Upper lobe of left lung (tissue), 4 donors: ENCODE data around the gene MX1.

Source experiments
- EP300 ChIP-seq, 4 donors: sonication (generic); formaldehyde crosslinking; IDR thresholded peaks; one replicate each; pipeline ENCODE4 v1.5.1; 2017; ENCODE audit warnings: antibody characterized with exemption in 4 of 4, control low read depth in 2 of 4
- POLR2A ChIP-seq, 4 donors: fragments of 450-650 bp; IDR thresholded peaks; one replicate each; pipeline ENCODE4 v1.5.1; 2016 to 2017; ENCODE audit warnings: antibody characterized with exemption in 4 of 4, mild to moderate bottlenecking in 2 of 4
- TF ChIP-seq, protein P1 (sequence below), 6 experiments: fragments of 450-650 bp in 4 of 6; fragments of 200-600 bp in 2 of 6; sonication (generic) in 2 of 6; IDR thresholded peaks; one replicate each; pipeline ENCODE4 v1.5.1; 2016 to 2019; ENCODE audit warnings: antibody characterized with exemption in 6 of 6

- TF ChIP-seq, protein P1, sequence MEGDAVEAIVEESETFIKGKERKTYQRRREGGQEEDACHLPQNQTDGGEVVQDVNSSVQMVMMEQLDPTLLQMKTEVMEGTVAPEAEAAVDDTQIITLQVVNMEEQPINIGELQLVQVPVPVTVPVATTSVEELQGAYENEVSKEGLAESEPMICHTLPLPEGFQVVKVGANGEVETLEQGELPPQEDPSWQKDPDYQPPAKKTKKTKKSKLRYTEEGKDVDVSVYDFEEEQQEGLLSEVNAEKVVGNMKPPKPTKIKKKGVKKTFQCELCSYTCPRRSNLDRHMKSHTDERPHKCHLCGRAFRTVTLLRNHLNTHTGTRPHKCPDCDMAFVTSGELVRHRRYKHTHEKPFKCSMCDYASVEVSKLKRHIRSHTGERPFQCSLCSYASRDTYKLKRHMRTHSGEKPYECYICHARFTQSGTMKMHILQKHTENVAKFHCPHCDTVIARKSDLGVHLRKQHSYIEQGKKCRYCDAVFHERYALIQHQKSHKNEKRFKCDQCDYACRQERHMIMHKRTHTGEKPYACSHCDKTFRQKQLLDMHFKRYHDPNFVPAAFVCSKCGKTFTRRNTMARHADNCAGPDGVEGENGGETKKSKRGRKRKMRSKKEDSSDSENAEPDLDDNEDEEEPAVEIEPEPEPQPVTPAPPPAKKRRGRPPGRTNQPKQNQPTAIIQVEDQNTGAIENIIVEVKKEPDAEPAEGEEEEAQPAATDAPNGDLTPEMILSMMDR (IDR thresholded peaks at IDR 0.05), result no peak
- TF ChIP-seq EP300 (IDR thresholded peaks at IDR 0.05) (no peak), POLR2A (IDR thresholded peaks at IDR 0.05) (no peak)
Observed at GRCh38 chr21:41482980-41483379, 56.9 kb downstream of the MX1 start.
